A673 (cell line): ENCODE results near the gene DPYD. TPM values are rescaled to one million over a fixed set of nuclear protein-coding genes. Genes with fewer than 3 reads are reported as not detected.

Experiments used
- BruUV-seq: library from RNA; stranded (reverse); fragments of 400-500 nt; replicated peaks from 2 replicates; lab custom pipeline; 2021; lab: Mats Ljungman, UMichigan
- CTCF ChIA-PET: fragments of 300-600 bp; sonication (Branson Sonifier 250); formaldehyde crosslinking; loops from one replicate; lab custom pipeline; 2022; ENCODE audit warnings: antibody characterized with exemption; lab: Charles Lee
- POLR2A ChIA-PET: fragments of 300-600 bp; sonication (Branson Sonifier 250); formaldehyde crosslinking; loops from one replicate; lab custom pipeline; 2022; ENCODE audit warnings: antibody characterized with exemption; ENCODE audit not compliant: low non-redundant PET; lab: Charles Lee
- DNase-seq: peaks from one replicate; pipeline ENCODE4 v3.0.0-alpha.2; 2015; ENCODE audit warnings: low spot score
- H3K27ac ChIP-seq: fragments of 200-600 bp; sonication (generic); 2 replicates; pipeline ENCODE4 v1.5.1; 2016; ENCODE audit warnings: mixed run types, low read depth, mild to moderate bottlenecking, mixed read lengths, antibody characterized with exemption, low read length; ENCODE audit not compliant: poor library complexity, severe bottlenecking
- H3K27me3 ChIP-seq: fragments of 200-600 bp; sonication (generic); replicated peaks from 2 replicates; pipeline ENCODE4 v1.6.1; 2017; ENCODE audit warnings: mixed run types, low read depth, mild to moderate bottlenecking, mixed read lengths, antibody characterized with exemption, low read length; ENCODE audit not compliant: insufficient read depth, poor library complexity
- H3K36me3 ChIP-seq: fragments of 200-600 bp; sonication (generic); 2 replicates; pipeline ENCODE4 v1.6.1; 2016; ENCODE audit warnings: mixed run types, mild to moderate bottlenecking, mixed read lengths, antibody characterized with exemption, low read length; ENCODE audit not compliant: insufficient read depth, poor library complexity, severe bottlenecking
- H3K4me1 ChIP-seq: fragments of 200-600 bp; sonication (generic); 2 replicates; pipeline ENCODE4 v1.6.1; 2017; ENCODE audit warnings: mixed run types, mild to moderate bottlenecking, mixed read lengths, antibody characterized with exemption, low read length; ENCODE audit not compliant: insufficient read depth, poor library complexity, severe bottlenecking
- H3K4me3 ChIP-seq: fragments of 200-600 bp; sonication (generic); 2 replicates; pipeline ENCODE4 v1.5.1; 2016; ENCODE audit warnings: low read depth, mixed run types, mild to moderate bottlenecking, mixed read lengths, low read length; ENCODE audit not compliant: poor library complexity, severe bottlenecking
- H3K9me3 ChIP-seq: fragments of 200-600 bp; sonication (generic); 2 replicates; pipeline ENCODE4 v1.6.1; 2016; ENCODE audit warnings: mixed run types, low read depth, mild to moderate bottlenecking, mixed read lengths, antibody characterized with exemption, low read length; ENCODE audit not compliant: poor library complexity, severe bottlenecking
- CTCF ChIP-seq: fragments of 300-800, 200-600 bp; sonication (generic); conservative IDR thresholded peaks from 2 replicates; pipeline ENCODE4 v1.5.1; 2017; ENCODE audit warnings: low read depth, mild to moderate bottlenecking, antibody characterized with exemption, low read length, moderate library complexity, mixed read lengths
- EZH2 ChIP-seq: fragments of 200-600 bp; sonication (generic); IDR thresholded peaks from 2 replicates; pipeline ENCODE4 v1.6.1; 2017; ENCODE audit warnings: borderline replicate concordance, low read depth, mild to moderate bottlenecking, mixed read lengths, antibody characterized with exemption, low read length; ENCODE audit not compliant: poor library complexity, severe bottlenecking
- intact Hi-C: fragments of 100-400 bp; cut with micrococcal nuclease; formaldehyde crosslinking; loops from one replicate; pipeline ENCODE4 v1.10.0; 2022; ENCODE audit not compliant: unreplicated experiment
- total RNA-seq: library from RNA; stranded (reverse); gene quantifications from 2 replicates; pipeline ENCODE4 v1.2.3, GENCODE V29; 2021

DPYD gene
- total RNA-seq, 1 experiment from 2014 or later, result 13.4 TPM

- Histone ChIP-seq H3K27ac (no peak overlapping the region), H3K27me3 (no peaks in the 10 kb centered on the region), H3K4me1 (no peaks in the 10 kb centered on the region), H3K9me3 (no peaks in the 10 kb centered on the region), H3K36me3 (no peaks in the 10 kb centered on the region), H3K4me3 (no peak overlapping the region)
- CTCF ChIA-PET, result no interaction called here
- TF ChIP-seq EZH2 (no peak), CTCF (no peak)
- POLR2A ChIA-PET, result no interaction called here
- DNase-seq, result no peak
- no TSS peak for BruUV-seq
- intact Hi-C loops, result no loop called here
These were observed 418.5 kb downstream of the DPYD start for GRCh38 chr1:97502360-97502759.

GRCh38 chr1:97501628-97502027 lies 419.2 kb downstream of the DPYD start:
- Histone ChIP-seq H3K27ac (no peak overlapping the region), H3K4me3 (no peak overlapping the region), H3K27me3 (no peaks in the 10 kb centered on the region), H3K4me1 (no peaks in the 10 kb centered on the region), H3K36me3 (no peaks in the 10 kb centered on the region), H3K9me3 (no peaks in the 10 kb centered on the region)
- DNase-seq, result no peak
- ChIA-PET CTCF (no interaction called here), POLR2A (no interaction called here)
- BruUV-seq, result no TSS peak
- TF ChIP-seq EZH2 (no peak), CTCF (no peak)
- intact Hi-C loops, result no loop called here

GRCh38 chr1:97500760-97501159 lies 420.1 kb downstream of the DPYD start:
- TF ChIP-seq EZH2 (no peak), CTCF (no peak)
- no peaks in the 10 kb centered on the region for H3K36me3 ChIP-seq
- H3K27me3 ChIP-seq, result no peaks in the 10 kb centered on the region
- CTCF ChIA-PET, result no interaction called here
- POLR2A ChIA-PET, result no interaction called here
- H3K4me1 ChIP-seq, result no peaks in the 10 kb centered on the region
- H3K4me3 ChIP-seq, result no peak overlapping the region
- DNase-seq, result no peak
- BruUV-seq, result no TSS peak
- no peak overlapping the region for H3K27ac ChIP-seq
- H3K9me3 ChIP-seq, result no peaks in the 10 kb centered on the region
- intact Hi-C loops, result no loop called here
